Activated CD4-positive, alpha-beta T cell treated with anti-CD3 and anti-CD28 coated beads for 48 hours (primary cell): ENCODE measurements around the gene MORN4.
"Not testable (repeated sequence)": the region's sequence is repeated elsewhere in the genome, so short reads cannot be mapped to it uniquely, and the experiment has no call there.

Experiments
- DNase-seq: peaks from one replicate; pipeline ENCODE4 v3.0.0-alpha.2; 2020

Gene MORN4

DNA sequence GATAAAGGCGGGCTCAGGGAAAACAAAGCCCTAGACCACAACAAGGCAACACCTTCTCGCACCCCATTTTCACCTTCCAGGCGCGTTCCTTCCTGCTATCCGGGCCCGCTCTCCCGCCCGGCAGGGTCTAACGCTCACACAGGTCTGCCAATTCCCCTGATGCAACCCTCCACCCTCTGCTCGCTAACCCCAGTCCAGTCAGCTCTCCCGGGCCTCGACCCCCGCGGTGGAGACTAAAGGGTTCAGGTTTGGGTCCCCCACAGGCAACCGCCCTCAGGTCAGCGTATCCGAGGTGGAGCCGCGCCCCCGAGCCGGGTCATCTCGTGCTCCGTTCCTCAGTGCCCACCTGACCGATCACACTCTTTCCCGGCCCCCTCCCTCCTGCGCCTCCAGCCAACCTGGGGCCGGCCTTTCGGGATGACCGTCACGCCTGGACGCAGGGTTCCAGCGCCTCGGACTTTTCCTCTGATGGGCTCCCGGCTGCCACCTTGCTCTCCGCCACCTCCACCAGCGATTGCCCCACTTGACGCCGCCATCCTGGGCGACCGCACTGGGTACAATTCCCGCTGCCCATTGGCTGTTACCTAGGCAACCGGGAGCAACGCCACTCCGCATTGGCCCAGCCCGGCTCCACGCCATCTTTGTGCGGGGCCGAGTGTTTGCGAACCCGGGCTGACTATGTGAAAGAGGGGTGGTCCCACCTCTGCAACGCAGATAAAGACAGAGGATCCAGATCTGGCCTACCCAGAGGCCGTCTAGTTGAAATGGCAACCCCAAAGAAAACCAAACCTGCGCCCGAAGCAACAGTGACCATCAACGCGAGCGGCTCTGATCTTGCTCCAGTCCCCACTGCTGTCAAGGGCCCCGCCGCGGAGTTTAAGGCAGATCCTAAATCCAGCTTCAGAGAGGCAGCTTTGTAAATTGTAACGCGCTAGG lies at the start of gene MORN4:
TSS of gene MORN4 (minus strand) at position 552 of the 936 bp plus-strand sequence. CDS start 13,847 bp downstream, outside the sequence.
- peak; percentile 93 for DNase-seq

DNA sequence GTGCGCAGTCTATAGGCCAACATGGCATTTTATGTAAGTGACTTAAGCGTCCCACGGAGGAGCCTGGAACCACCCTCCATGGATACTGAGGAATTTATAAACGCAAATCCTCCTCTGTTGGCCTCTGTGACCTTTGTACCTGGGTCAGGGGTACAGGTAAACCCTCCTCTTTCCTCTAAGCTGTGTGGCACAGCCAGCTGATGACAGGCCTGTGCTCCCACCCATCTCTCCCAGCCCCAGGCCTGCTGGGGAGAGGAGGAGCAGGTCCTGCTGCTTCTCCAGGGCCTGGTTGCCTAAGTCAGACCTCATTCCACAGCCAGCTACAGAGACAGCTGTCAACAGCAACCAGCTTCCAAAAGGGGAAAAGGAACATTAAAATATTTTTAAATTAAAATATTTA lies 48.7 kb upstream of the MORN4 start:
- no peak for DNase-seq

DNA sequence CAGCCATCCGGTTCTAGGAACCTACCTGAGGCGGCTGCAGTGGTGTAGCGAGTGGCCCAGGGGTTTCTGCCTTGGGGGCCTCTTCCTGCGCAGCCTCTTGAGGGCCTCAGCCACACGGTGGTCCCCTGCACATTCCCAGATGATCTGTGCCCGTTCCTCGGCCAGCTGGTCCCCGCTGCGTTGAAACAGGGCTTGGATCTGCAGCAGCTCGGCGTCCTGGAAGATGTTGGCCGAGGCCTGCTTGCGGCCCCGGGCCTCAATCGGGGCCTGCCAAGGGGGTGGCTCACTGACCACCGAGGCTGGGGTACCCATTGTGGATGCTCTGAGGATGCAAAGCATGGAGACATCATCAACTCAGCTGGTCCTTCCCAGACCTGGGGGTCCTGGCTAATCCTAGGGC lies 46.3 kb upstream of the MORN4 start:
- DNase-seq, result no peak

DNA sequence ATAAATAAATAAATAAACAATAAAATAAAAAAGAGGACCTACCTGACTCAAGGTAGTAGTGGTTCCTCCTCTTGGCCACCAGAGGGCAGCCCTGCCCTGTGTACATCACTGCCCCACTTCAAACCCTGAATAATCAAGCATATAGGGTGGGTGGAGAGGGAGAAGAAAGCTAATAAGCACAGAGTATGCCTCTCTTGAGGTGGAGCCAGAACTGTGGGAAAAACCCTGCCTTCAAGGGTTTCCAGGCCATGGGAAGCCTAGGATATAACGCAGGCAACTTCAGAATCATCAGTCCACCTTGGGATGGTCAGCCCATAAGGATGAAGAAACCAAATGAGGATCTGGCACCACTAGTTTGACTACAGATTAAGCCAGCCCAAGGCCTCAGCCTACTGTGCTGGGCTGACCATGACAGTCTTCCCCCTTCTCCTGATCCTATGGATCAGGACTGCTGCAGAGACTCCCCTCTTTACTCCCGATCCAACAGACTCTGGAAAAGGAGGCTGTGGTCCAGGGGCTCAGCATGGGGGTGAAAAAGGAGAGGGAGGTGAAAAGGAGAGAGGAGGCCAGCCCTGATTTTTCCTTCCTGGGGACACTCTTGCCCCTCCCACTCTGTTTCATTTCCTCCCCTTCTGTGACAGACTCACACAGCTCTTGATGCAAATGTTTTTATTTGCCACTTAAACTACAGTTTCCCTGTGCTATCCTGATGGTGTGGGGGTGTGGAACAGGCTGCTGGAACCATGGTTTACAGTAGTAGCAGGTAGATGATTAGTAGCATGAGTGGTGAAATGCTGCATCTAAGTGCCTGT lies 43.7 kb upstream of the MORN4 start:
- peak; percentile 50 for DNase-seq

DNA sequence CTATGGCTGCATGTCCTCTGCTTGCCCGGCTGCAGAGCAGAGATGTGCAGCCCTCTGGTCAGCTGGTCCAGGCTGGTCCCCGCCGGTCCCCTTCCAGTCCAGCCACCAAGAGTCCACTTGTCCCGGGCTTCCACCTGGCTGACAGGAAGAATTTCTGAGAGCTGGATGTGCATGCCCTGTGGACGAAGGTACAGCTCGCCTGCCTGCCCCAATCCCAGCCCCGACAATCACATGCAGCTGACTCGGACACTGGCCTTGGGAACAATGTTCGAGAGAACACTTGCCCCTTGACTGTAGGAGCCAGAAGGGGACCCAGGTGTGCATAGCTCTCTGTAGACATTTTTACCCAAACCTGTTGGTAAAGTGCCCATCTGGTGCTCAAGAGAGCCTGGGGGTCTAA lies 41.9 kb upstream of the MORN4 start:
- no peak for DNase-seq

DNA sequence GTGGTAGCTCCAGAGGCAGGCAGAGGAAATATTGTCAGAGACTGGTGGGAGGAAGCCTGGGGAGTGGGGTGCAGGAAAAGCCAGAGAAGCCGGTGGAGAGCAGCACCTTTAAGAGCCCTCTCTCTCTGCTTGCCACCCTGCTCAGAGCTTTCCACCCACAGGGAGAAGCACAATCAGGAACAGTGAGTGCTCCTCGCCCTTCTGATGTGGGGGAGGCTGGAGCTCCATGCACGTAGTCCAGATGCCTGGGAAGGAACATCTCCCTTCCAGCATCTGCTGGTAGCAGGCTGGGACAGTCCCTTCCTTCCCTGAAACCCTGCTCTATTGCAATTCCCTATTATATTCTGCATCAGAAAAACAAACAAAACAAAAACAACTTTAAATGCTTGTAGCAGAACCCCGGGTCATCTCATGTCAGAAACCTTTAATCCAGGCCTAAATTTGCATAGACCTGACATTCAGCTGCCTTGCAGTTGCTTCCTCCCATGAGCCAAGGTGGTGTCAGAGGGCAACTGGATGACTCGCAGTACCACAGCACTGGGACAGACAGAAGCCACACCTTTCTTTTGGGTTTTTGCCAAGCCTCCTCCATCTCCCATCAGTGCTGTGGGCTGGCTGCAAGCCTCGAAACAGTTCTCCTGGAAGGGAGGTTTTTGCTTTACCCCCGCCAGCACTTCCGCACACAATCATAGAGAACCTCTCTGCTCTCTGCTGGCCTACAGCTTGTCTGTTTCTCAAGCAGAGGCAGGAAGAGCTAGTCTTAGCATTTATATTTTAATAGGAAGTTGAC lies 40.6 kb upstream of the MORN4 start:
- peak; percentile 60 for DNase-seq

DNA sequence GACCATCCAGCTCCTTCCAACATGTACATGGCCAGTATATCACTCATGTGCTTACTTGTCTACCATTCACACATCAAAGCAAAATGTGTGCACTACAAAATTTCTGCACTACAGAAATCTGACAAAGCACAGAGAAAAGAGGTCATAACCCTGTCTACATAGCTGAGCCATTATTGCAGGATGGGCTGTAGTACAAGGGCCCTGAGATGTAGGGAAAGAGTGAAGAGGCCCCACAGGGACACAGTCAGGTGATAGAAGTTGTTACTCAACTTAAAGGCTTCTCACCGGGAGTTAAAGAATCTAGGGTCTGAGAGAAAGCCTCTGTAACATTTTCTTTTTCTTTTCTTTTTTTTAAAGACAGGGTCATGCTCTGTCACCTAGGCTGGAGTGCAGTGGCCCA lies 36.3 kb upstream of the MORN4 start:
- no peak for DNase-seq

DNA sequence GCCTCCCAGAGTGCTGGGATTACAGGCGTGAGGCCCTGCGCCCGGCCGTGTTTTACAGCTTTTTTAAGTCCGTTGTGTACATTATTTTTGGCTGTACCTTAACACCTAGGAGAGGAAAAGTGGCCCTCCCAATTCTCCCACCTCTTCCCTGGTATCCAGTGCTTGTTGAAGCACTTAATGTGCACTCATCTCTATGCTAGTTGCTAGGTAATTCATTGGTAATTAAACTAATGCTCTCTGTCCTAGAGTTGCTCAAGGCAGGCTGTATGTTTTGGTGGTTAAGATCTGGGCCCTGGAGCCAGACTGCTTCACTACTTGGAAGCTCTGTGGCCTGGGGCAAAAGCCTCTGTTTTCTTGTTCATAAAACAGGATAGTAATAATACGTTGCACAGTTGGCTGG lies 34.2 kb upstream of the MORN4 start:
- no peak for DNase-seq

DNA sequence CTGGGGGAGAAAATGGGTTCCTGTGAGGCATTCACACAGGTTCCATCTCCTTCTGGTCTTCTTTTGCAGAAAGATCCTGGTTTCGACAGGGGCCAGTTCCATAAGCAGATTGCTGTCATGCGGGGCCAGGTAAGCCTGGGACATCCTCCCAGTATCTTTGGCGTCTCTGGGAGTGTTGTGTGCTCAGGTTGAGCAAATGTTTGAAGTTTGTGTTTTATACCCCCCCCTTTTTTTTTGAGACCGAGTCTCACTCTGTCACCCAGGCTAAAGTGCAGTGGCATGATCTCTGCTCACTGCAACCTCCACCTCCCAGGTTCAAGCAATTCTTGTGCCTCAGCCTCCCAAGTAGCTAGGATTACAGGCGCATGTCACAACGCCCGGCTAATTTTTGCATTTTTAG lies 33.7 kb upstream of the MORN4 start:
- no peak for DNase-seq

DNA sequence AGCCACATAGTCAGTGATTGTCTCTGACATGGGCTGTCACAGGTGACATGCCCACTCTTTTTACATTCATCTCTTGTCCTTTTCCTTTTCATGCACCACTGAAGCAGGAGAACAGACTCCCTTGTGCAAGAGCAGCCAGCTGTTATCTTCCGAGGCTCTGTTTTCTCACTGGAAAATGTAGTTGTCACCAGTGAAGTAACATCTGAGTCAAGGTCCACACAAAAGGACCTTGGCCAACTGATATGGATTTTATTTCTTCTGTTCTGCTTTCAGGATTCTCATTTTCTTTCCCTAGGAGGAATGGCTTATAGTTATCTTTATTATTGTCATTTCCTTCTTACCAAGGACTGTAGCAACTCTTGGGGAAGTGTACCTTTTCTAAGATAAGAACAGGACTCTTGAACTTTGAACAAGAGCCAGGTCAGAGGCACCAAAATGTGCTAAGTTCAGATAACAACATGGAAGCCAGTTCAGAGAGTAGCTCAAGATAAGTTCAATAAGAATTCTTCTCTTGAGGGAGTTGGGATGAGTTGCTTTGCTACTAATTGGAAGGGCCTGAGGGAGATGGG lies 31.1 kb upstream of the MORN4 start:
- DNase-seq, result no peak

DNA sequence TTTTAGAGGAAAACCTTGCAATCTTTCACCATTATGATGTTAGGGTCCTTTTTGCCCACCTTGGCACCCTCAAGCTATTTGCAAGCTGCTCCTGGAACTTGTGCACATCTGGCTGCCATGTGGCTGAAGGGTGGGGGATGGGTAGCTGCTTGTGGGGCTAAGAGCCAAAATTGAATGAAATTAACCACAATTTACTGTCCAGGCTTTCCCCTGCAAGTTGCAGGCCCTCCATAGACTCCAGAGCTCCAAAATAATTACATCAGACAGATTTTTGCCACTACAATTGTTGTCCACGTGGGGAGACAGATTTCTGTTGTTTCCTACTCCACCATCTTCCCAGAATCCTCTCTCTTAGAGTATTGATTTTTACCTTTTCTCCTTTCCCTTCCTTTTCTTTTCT lies 26.3 kb upstream of the MORN4 start:
- no peak for DNase-seq

DNA sequence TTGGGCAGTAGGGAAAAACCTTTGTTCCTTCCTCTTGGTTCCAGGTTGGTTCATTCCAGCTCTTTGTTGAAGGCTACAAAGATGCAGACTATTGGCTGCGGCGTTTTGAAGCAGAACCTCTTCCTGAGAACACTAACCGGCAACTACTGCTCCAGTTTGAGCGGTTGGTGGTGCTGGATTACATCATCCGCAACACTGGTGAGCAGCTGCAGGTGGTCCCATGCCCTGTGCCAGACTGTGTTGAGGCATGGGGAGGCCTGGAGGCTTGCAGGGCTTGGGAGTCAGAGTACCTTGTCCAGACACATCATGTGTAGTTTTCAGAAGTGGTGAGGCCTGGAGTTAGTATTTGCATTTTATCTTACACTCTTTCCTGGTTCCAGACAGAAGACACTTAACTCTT lies 23.5 kb upstream of the MORN4 start:
- DNase-seq, result no peak

DNA sequence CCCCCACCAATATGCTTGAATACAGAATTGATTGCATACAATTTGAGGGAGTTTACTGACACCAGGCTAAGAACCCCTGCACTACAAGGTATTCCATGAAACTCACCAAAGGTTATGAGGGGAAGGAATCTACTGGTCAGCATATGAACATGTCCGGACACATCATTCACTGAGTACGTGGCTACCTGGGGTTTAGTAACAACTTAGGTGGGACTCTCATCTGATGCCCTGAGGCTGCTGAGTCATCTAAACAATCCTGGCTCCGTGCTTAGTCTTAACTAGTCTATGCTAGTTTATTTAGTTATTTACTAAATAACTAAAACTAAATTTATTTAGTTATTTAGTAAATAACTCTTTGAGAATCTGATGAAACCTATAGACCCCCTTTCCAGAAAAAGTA lies 18.5 kb upstream of the MORN4 start:
- no peak for DNase-seq

DNA sequence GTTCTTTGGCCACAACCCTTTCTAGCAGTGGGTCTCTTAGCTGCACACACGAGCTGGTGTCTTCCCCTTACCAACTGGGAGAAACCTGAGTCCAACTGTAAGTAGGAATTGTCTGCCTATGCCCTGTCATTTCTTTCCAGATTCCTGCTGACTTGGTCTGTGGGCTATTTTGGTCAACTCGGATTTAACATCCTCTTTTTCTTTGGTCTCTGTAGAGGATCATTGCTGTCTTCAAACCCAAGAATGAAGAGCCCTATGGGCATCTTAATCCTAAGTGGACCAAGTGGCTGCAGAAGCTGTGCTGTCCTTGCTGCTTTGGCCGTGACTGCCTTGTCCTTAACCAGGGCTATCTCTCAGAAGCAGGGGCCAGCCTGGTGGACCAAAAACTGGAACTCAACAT lies 17.4 kb upstream of the MORN4 start:
- no peak for DNase-seq

DNA sequence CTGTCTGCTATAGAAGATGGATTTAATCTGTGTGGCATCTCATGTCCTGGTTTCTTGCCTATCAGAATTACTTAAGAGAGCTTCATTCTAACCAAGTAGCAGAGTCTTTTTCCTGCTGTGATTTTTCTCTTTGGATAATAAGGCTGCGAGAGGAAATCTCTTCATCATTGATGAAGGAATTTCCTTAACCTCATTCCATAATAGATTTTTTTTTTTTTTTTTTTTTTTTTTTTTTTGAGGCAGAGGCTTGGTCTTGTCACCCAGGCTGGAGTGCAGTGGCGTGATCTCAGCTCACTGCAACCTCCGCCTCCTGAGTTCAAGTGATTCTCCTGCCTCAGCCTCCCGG lies 16.1 kb upstream of the MORN4 start:
- not testable (repeated sequence) for DNase-seq

DNA sequence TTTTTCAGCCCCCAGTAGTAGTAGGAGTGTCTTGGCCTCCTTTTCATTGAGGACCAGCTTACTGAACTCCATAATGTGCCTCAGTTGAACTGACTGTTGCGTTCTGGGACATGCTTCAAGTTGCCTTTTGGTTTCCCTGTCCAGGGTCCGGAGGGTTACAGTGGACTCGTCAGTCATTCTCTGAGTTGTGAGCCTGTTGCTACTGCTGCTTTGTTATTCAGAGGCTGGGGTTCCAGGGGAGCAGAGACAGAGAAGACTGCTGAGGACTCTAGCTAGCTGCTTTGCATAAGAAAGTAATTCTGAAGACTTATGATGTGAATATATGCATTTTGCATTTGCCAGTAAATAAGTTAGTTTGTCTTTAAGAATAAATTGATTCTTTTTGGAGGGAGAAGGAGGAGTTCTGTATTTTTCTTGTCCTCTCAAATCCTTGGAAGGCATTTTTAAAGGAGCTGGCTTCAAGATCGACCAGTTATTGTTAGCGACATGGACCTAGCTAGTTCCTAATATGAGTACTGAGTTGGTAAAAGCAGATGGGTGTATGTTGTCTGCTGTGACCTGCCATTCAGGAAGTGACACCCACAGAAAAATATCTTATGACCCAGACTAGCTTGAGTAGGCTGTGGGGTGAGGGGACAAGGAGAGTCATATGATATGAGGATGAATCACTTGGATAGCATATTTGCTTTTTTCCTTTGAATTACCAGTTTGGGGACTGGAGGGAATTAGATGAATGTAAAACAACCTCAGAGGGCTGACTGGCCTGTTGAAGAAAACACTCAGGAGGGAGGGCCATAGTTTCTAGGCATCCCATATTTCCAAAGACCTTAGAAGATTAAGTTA lies 15.5 kb upstream of the MORN4 start:
- DNase-seq, result peak; percentile 54

DNA sequence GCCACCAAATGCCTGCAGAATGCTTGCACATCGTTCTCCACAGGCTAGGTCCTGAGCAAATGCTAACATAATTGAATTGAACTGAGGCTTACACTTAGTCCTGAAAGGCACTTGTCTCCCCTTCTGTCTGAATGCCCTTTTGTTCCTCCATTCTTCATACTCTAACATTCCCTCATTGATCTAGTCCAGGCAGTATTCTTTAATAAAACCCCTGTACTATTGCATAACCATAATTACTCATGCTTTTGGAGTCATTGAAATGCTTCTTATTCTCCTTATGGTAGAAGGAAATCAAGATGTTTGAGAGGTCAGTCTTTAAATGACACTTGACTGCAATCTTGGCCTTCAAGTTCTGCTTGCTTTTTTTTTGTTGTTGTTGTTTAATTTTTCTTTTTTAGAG lies 14.3 kb upstream of the MORN4 start:
- no peak for DNase-seq

DNA sequence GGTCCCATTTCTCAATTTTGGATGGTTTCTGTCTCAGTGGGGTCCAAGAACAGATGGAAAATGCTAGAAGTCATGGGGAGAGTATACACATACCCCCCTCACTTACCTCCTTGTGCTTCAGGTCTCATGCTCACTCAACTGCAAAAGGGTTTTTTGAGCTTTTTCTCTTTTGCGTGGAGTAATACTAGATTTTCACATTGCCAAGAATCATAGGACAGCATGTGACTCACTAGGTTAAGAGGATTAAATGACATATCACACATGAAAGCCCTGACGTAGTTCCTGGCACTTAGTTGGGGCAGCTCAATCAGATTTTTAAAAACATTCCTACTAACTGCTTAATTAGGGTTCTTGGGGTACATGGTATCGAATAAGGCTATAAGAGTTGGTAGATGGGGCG lies 11.6 kb upstream of the MORN4 start:
- DNase-seq, result no peak

DNA sequence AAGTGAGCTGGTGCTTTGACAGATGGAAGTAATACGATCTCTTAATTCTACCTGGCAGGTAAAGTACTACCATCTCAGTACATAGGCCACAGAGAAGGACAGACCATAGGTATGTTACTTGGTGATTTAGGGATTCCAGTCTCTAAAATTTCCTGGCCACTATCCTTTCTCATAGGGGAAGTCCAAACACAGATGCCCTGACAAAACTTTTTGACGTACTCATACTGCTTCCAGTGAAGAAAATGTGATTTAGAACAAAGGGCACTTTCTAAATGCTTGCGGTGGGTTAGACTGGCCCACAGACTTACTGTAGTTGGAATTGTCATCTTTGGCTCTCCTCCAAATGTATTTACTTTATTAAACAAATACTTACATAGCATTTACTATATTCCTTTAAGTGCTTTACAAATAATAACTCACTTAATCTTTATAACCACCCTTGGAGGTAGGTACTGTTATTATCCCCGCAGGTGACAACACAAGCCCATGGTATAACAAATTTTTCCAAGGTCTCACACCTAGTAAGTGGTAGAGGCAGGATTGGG lies 10.2 kb upstream of the MORN4 start:
- DNase-seq, result no peak

DNA sequence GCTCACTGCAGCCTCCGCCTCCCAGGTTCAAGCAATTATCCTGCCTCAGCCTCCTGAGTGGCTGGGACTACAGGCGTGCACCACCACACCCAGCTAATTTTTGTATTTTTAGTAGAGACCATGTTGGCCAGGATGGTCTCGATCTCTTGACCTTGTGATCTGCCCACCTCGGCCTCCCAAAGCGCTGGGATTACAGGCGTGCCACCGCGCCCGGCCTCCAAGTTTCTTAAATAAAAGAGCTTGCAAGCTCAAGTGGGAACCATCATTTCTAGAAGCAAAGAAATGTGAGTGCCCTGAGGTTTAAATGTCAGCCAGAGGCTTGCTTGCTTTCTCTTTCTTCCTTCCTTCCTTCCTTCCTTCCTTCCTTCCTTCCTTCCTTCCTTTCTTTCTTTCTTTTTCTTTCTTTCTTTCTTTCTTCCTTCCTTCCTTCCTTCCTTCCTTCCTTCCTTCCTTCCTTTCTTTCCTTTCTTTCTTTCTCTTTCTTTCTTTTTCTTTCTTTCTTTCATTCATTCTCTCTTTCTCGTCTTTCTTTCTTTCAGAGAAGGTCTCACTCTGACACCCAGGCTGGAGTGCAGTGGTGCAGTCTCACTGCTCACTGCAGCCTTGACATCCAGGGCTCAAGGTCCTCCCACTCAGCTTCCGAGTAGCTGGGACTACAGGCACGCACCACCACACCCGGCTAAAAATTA lies 9.3 kb upstream of the MORN4 start:
- DNase-seq, result not testable (repeated sequence)
